ENCODE results near the gene SUMF1. TPM values are rescaled to one million over a fixed set of nuclear protein-coding genes. Genes with fewer than 3 reads are reported as not detected.
A peak's percentile ranks its signal among the peaks of the same experiment; 100 is the strongest.

The SUMF1 gene
- 27.1 TPM for total RNA-seq

- ATAC-seq, result peak; percentile 98
- DNase-seq (ENCODE audit: low spot score), result peak; percentile 87
- intact Hi-C loops (cut with DNase I), result no loop called here
Observed at GRCh38 chr3:4466741-4467521, at the start of gene SUMF1. SUMF1 (minus strand) TSS chr3:4467269; CDS start chr3:4467245, 24 bp downstream.

- ATAC-seq, result no peak
- intact Hi-C loops (cut with DNase I), result no loop called here
Observed at GRCh38 chr3:4515916-4516579, 49.0 kb upstream of the SUMF1 start.

GRCh38 chr3:4514916-4515315 lies 47.8 kb upstream of the SUMF1 start:
- no peak for ATAC-seq
- intact Hi-C loops (cut with DNase I), result no loop called here

More at GRCh38 chr3:4515916-4516579, 49.0 kb upstream of the SUMF1 start:
- no peak for DNase-seq (ENCODE audit: low spot score)

GRCh38 chr3:4514321-4514720 lies 47.3 kb upstream of the SUMF1 start:
- ATAC-seq, result no peak
- intact Hi-C loops (cut with DNase I), result no loop called here
- DNase-seq (ENCODE audit: low spot score), result no peak

More at GRCh38 chr3:4514916-4515315, 47.8 kb upstream of the SUMF1 start:
- DNase-seq (ENCODE audit: low spot score), result no peak

- intact Hi-C loops (cut with DNase I), result no loop called here
- DNase-seq (ENCODE audit: low spot score) (no peak), ATAC-seq (peak; percentile 67)
Observed at GRCh38 chr3:4512895-4513616, 46.0 kb upstream of the SUMF1 start.

- no peak for DNase-seq (ENCODE audit: low spot score)
- no peak for ATAC-seq
- intact Hi-C loops (cut with DNase I), result no loop called here
Observed at GRCh38 chr3:4511491-4512262, 44.6 kb upstream of the SUMF1 start.

GRCh38 chr3:4509983-4510755 lies 43.1 kb upstream of the SUMF1 start:
- intact Hi-C loops (cut with DNase I), result no loop called here
- DNase-seq (ENCODE audit: low spot score), result no peak
- ATAC-seq, result no peak

- ATAC-seq, result no peak
- intact Hi-C loops (cut with DNase I), result no loop called here
- DNase-seq (ENCODE audit: low spot score), result no peak
Observed at GRCh38 chr3:4509043-4509442, 42.0 kb upstream of the SUMF1 start.

GRCh38 chr3:4508048-4508981 lies 41.2 kb upstream of the SUMF1 start:
- ATAC-seq (no peak), DNase-seq (ENCODE audit: low spot score) (no peak)
- intact Hi-C loops (cut with DNase I), result no loop called here

GRCh38 chr3:4507024-4507596 lies 40.0 kb upstream of the SUMF1 start:
- intact Hi-C loops (cut with DNase I), result no loop called here
- no peak for DNase-seq (ENCODE audit: low spot score)

GRCh38 chr3:4506559-4507023 lies 39.5 kb upstream of the SUMF1 start:
- intact Hi-C loops (cut with DNase I), result no loop called here
- ATAC-seq (no peak), DNase-seq (ENCODE audit: low spot score) (no peak)

More at GRCh38 chr3:4507024-4507596, 40.0 kb upstream of the SUMF1 start:
- no peak for ATAC-seq

- DNase-seq (ENCODE audit: low spot score), result no peak
- ATAC-seq, result no peak
- intact Hi-C loops (cut with DNase I), result no loop called here
Observed at GRCh38 chr3:4505688-4506558, 38.9 kb upstream of the SUMF1 start.

- intact Hi-C loops (cut with DNase I), result no loop called here
- peak; percentile 32 for ATAC-seq
- DNase-seq (ENCODE audit: low spot score), result no peak
Observed at GRCh38 chr3:4504340-4505261, 37.5 kb upstream of the SUMF1 start.

- intact Hi-C loops (cut with DNase I), result no loop called here
- ATAC-seq, result no peak
- DNase-seq (ENCODE audit: low spot score), result no peak
Observed at GRCh38 chr3:4503050-4503449, 36.0 kb upstream of the SUMF1 start.

GRCh38 chr3:4501927-4502326 lies 34.9 kb upstream of the SUMF1 start:
- no peak for ATAC-seq
- no peak for DNase-seq (ENCODE audit: low spot score)
- intact Hi-C loops (cut with DNase I), result no loop called here

Measured in sciatic nerve (tissue), 2 donors.